ENCODE results near the gene PRSS3. TPM values are rescaled to one million over a fixed set of nuclear protein-coding genes. Genes with fewer than 3 reads are reported as not detected.
A peak's percentile ranks its signal among the peaks of the same experiment; 100 is the strongest.

PRSS3 gene
- total and polyA plus RNA-seq, 9 of the 15 experiments (the other 6 are each of a cell fraction or from before 2014, with no cell fraction given), result 0.35 to 0.42 TPM; not detected in 7

- TF ChIP-seq ZNF197 (CRISPR knock-in tag; IDR thresholded peaks at IDR 0.05; ENCODE audit: low read depth) (no peak), MAX (CRISPR knock-in tag; IDR thresholded peaks at IDR 0.05) (peak; percentile 52), ETS2 (tag; IDR thresholded peaks at IDR 0.05; ENCODE audit: borderline replicate concordance, poor library complexity, severe bottlenecking) (no peak), SAFB (IDR thresholded peaks at IDR 0.05; ENCODE audit: borderline replicate concordance, low read depth, low read length) (peak; percentile 92), RNF219 (CRISPR knock-in tag; IDR thresholded peaks at IDR 0.05) (no peak), GATAD2A (IDR thresholded peaks at IDR 0.05) (0 out of 2 replicates have a peak, but pooled peaks have one; percentile 60), GABPB1 (CRISPR knock-in tag; IDR thresholded peaks at IDR 0.05) (peak; percentile 56; the same call in 1 of the 2 replicates), ADNP (tag; IDR thresholded peaks at IDR 0.05) (no peak), NR2C2 (CRISPR knock-in tag; IDR thresholded peaks at IDR 0.05) (no peak), NR2C2 (tag; IDR thresholded peaks at IDR 0.05) (peak; percentile 93), PHB (CRISPR knock-in tag; IDR thresholded peaks at IDR 0.05) (no peak), FOXK2 (conservative IDR thresholded peaks at IDR 0.05 in 1 of 2, IDR thresholded peaks at IDR 0.05 in 1 of 2; ENCODE audit: low read depth in 2 of 2) (no peak), TAF9B (IDR thresholded peaks at IDR 0.05; ENCODE audit: partially characterized antibody) (no peak), EGR1 (conservative IDR thresholded peaks at IDR 0.05) (peak; percentile 61), PCBP2 (IDR thresholded peaks at IDR 0.05; ENCODE audit: low read depth, low read length, poor library complexity, severe bottlenecking) (no peak), NCOA4 (IDR thresholded peaks at IDR 0.05; ENCODE audit: partially characterized antibody) (no peak), HNRNPUL1 (IDR thresholded peaks at IDR 0.05; ENCODE audit: low read length) (no peak), PHB2 (IDR thresholded peaks at IDR 0.05; ENCODE audit: low read depth) (no peak), SETDB1 (IDR thresholded peaks at IDR 0.05; ENCODE audit: low read length) (no peak), FIP1L1 (IDR thresholded peaks at IDR 0.05; ENCODE audit: low read depth, low read length, poor library complexity, severe bottlenecking) (no peak), CBFB (CRISPR knock-in tag; IDR thresholded peaks at IDR 0.05) (no peak), PPARD (CRISPR knock-in tag; IDR thresholded peaks at IDR 0.05) (no peak), SIX5 (IDR thresholded peaks at IDR 0.05; ENCODE audit: borderline replicate concordance in 1 of 2, insufficient read depth in 1 of 2, low read depth in 1 of 2, low read length in 2 of 2) (no peak), CTBP1 (IDR thresholded peaks at IDR 0.05; ENCODE audit: borderline replicate concordance) (peak; percentile 56), NFIX (CRISPR knock-in tag; IDR thresholded peaks at IDR 0.05; ENCODE audit: low read depth) (no peak), ESRRA (IDR thresholded peaks at IDR 0.05; ENCODE audit: borderline replicate concordance, low read depth) (peak; percentile 44; the same call in 1 of the 2 replicates), TCFL5 (CRISPR knock-in tag; conservative IDR thresholded peaks at IDR 0.05) (no peak), CCNT2 (IDR thresholded peaks at IDR 0.05; ENCODE audit: borderline replicate concordance, extremely low read depth, insufficient read length, low read depth, low read length) (peak; percentile 67)
Measured at GRCh38 chr9:33816327-33817252, 21.2 kb downstream of the PRSS3 start, which contains the start of gene UBE2R2 (continued).
